UCSD-AML1 (cell line): Measurements from ENCODE around the gene NBEAL2.

Experiments
- DNase-seq: peaks from one replicate; lab custom pipeline; 2025; ENCODE audit not compliant: unreplicated experiment; lab: John Stamatoyannopoulos, UW

NBEAL2 gene

DNA sequence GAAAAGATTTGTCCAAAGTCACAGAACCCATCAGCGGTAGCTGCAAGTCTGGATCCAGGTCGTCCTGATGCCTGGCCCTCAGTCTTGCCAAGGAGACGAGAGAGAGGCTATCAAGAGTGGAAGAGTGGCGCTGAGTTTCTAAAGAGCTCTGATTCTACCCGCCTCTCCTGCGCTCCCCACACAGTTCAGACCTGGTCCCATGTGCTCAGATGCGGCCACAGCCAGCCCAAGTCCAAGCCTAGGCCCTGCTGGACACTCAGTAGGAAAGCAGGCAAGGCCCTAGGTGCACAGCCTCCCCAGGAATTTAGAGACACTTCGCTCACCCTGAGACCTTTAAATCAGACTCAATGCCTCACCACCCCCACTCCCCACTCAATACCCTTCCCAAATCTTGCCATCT lies 35.3 kb upstream of the NBEAL2 start:
- DNase-seq, result no peak

DNA sequence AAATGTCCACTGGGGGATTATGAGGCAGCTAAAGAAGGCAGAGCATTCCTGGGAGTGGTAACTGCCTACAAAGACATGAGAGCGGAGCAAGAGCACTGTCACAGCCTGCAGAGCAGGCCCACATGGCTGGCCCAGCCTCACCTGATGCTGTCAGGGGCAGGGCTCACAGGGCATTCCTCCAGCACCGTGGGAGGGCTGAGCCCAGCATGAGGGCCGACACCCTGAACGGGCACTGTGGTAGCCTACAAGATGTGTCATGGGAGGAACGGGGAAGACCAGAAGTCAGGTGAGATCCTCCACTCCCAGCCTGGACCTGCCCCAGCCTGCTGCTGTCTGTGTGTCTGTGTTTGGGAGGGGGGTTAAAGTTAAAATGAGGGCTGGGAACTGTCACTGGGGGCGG lies 33.0 kb upstream of the NBEAL2 start:
- DNase-seq, result no peak

DNA sequence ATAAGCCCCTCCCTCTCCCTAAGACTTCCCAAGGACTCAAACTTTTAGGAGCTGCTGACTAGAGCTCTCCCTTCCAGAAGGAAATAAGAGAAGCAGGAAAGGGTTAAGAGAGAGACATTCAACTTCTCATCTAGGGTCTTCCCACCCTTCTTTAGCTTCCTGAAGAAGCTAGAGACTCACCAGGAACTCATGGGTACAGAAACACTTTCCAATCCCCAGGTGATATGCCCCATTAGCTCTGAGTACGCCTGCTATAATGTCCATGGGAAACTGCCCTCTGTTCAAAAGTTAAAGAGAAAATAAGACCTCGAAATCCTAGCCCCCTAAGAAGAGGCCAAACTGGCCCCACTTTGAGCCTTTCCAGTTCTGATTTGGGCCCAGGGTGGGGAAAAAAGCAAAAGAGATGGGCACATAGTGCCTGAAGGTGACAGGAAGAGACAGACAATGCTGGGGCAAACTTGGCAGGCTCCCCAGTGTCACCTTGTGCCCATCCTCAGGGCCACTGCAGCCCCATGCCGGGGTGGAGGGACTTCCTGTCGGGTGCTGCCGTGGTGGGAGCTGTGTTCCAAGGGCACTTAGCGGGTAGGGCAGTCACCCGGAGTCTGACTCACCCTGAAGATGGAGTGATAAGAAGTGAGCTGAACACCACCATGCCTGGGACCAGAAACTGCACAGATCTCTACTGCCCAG lies 32.5 kb upstream of the NBEAL2 start:
- peak; percentile 44 for DNase-seq

DNA sequence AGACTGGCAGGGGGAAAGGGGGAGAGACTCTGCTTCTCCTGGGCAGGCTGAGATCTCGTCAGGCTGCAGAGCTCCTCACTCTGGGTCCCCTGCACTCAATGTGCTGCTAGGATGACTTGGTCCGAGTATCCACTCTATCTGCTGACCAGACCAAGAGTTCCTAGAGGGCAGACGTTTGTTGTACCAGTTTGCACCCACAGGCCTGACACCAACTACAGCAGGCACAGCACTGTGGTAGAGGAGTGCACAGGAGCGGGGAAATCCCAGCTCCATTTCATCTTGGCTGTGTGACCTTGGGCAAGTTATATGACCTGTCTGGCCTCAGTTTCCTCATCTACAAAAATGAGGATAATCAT lies 31.9 kb upstream of the NBEAL2 start:
- no peak for DNase-seq

DNA sequence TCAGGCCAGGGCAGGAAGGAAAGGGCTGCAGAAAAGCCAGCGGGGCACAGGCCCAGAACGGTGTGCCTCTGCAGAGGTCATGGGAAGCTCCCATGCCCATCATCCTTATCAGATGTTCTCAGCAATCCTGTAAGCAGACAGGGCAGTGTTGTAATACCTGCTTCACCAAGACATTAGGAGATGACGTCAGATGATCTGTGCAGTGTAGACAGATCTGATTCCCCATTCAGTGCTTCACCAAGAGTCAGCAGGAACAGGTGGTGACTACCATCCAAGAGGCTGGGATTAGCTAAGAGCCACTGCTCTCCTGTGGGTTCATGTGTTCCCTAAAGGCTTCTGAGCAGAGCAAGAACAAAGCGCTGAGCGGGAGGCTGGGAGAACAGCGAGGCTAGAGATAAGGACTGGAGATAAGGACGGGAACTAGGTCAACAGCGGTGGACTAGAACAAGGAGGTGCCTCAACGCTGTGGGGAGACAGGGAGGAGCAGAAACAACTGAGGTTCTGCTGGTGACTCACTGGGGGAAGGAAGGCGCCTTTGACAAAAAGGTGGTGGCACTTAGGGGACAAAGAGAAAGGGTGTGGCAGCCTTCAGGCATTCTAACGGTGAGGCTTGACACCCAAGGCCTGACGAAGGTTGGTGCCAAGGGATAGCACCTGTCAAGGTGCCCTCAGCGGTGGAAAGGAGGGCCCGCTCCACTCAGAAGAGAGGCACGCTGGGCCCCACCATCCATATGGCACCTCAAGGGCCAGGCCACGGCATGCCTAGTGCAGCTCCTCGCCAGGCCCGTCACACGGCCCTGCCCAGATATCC lies 31.3 kb upstream of the NBEAL2 start:
- no peak for DNase-seq

DNA sequence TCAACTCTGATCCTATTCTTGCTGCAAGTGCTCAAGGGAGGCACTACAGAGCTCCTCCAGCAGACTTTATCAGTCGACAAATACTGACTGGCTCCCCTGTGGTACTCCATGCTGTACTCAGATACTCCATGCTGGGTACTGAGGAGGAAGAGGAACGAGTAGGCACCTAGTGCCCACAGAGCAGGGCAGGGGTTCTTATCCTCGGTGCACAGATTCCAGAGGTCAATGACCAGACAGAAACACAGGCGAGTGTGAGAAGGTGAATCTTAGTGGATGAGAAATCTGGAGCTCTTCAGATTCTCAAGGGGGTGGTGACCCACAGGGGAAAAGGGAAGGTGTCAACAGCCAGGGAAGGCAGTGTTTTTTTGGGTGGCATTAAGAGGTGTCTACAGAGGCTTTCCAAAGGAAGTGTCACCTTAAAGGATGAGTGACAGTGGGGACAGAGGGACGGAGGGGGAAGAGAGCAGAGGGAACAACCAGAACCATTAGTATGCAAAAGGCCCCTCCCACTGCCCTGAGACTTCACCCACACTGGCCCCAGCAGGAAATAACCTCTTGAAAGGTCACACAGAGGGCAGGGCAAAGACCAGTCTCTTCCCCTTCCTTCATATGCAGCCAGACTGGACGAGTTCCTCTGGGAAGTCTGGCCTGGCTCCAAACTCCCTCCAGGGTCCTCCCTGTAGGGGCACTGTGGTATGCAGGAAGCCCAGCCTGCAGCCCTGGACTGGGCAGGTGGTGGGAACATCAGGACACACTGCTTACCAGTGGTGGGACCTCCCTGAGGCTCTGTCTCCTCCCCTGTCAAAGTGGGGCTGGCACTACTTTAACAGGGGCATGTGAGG lies 30.4 kb upstream of the NBEAL2 start:
- DNase-seq, result no peak

DNA sequence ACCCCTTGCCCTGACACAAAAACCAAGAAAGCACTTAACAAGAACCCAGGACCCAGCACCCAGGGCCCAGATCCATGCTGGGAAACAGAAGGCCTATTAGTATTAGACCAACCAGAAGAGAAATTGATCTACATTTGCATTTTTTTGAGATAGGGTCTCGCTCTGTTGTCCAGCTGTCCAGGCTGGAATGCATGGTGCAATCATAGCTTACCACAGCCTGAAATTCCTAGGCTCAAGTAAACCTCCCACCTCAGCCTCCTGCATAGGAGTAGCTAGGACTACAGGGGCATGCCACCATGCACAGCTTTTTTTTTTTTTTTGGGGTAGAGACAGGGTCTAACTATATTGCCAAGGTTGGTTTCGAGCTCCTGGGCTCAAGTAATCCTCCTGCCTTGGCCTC lies 29.3 kb upstream of the NBEAL2 start:
- no peak for DNase-seq

DNA sequence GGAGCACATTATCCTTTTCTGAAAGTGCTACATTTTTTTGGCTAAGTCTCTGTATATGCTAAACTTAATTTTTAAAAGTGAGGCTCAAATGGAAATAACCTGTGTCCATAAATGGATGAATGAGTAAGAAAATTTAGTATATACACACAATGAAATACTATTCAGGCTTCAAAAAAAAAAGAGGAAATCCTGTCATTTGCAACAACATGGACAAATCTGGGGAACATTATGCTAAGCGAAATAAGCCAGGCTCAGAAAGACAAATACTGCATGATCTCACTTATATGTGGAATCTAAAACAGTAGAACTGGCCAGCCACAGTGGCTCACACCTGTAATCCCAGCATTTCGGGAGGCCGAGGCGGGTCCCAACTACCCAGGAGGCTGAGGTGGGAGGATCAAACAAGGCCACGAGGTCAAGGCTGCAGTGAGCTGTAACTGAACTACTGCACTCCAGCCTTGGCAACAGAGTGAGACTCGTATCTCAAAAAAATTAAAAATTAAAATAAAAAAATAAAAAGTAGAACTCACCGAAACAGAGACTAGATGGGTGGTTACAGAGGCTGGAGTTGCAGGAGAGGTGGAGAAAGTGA lies 28.7 kb upstream of the NBEAL2 start:
- DNase-seq, result no peak

DNA sequence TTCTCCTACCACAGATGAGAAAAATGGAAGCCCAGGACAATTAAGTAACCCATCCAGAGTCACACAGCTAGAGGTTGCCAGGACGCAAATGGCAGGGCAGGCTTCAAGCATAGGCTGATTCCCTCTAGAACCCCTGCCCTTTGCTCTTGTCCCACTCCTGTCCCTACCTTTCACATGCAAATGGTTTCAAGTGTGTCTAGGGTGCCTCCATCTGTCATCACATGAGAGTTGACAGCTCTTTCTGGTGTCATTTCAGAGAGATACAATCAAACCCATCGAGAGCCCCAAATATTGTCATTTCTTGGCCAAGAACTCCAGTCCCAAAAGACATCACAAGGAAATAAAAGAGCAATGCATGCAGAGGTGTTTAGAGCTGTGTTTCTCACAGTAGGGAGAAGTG lies 26.7 kb upstream of the NBEAL2 start:
- DNase-seq, result no peak

DNA sequence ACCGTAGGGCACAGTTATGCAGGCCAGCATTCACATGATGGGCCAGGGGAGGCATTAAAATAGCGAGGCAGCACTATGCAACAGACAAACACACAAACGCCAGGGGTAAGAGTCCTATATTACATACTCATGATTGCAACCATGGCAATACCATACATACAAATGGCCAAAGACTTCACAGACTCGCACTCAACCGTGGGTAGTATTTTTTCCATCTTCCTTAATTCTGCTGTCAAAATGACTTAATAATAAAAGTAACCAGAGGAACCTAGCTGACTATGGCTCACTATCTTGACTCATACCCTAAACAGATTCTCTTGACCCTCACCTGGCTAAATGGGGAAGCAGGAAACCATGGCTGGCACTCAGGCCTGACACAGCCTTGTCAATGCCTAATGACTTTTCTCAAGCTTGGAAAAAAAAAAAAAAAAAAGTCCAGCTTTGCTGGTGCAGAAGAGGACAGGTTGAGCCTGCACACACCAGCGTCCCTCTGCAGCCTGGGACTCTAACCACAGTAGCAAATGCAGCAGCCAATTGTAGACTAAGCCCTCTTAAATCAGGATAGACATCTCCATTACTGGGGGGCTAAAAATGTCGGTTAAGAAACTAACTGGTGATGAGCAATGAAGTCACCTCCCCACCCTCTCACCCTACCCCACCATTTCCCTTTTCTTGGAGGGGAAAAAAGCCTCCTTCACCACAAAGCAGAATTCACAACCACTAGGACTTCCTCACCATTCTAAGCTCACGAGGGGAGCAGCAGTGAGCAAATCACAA lies 26.0 kb upstream of the NBEAL2 start:
- DNase-seq, result no peak

DNA sequence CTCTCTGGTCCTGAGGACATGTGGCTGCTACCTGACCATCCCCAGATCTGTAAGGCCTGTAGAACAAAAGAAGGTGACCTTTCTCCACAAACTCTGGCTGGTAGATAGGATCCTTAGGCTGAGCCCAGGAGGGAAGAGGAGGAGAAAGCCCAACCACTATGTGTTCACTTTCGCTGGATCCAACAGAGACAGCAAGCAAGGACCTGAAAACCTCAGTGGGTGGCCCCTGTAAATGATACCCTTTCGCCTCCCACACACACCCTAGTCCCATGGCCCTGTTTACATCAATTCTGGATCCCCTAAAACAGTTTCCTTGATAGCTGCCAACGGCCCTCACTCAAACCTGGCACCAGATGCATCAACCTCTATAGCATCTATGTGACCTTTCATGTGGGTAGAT lies 25.3 kb upstream of the NBEAL2 start:
- DNase-seq, result no peak

DNA sequence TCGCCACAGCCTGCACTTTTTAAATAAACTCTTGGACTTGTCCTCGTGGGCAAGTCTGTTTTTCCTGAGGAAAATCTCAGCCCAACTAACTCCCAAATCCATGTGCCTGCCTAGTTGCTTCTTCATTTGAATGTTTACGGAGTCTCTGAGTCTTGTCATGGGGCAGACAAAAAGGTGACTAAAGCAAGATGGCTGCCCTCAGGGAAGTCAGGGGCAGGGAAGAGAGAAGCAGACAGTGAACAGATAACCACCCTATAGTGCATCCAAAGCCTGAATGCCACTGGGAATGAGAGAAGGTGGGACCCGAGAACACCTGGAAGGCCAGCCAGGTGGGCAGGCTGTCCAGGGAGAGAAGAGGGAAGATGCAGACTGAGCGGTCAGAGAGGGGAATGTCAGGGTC lies 24.3 kb upstream of the NBEAL2 start:
- DNase-seq, result no peak

DNA sequence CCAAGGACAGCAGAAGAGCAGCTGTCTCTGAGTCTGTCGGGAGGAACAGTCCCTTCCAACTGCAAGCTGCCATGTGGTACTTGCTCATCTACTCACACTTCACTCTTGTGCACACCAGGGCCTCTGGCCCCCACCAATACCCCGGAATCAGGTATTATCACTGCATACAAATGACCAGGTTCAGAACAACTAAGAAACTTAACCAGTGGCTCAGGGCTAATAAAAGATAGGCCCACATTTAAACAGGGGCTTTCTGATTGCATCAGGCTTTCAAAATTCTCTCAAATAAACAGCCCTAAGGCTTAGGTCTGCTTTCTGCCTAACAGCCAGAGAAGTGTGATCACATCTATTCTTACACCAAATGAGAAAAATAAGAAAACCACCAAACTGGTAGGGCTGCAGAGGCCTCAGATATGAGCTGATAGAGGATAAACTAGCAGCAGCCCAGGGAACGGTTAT lies 23.6 kb upstream of the NBEAL2 start:
- DNase-seq, result no peak

DNA sequence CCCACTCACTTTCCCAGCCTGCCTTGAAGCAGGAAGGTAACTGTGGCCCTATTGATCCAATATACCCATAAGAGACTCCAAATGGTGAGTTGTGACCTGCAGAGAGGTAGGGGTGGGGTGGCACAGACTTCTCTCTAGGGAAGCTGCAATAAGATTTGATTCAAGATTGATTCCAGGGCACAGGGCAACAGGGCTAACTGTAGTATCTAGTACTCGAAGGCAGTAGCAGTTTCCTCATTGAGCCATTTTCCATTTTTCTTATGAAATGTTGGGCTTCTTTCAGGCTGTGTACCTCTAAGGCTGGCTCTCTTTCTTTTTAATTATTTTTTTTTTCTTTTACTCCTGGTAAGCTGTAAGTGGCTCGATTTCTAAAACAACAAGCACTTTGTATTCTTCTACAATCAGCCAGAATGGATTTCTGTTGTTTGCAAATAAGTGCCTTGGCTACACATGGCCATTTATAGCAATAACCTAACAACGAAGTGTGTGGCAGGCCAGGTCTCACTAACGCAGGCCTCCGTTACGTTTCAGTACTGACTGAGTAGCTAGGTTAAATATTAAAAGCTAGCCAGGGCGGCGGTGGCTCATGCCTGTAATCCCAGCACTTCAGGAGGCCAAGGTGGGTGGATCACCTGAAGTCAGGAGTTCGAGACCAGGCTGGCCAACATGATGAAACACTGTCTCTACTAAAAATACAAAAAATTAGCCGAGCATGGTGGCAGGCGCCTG lies 22.2 kb upstream of the NBEAL2 start:
- DNase-seq, result no peak

DNA sequence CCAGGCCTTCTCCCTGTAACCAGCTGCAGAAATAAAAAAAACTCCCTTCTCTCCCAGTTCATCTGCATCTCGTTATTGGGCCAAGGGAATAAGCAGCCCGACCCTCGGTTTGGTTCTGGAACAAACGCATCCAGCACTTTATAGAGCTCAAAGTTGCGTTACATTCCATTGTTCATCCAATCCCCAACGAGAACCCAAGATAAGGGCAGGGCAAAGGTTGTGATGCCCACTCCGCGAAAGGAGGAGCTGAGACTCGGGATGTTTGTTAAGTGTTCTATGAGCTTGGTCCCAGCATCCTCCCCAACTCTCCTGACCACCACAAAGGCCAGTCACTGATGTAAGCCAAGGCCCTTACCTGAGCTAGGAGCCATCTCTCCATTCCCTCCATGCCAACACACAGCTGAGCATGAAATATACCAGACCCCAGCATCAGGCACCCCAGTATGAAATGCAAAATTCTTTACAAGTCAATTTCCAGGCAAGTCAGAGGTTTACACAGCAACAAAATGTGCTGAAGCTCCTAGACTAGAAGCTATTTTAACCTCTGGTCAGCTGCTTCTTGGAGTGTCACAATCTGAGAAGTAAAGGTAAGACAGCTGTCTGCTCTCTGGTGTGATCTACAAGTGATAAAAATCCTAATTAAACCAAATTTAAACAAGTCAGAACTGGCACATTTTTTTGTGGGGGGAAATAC lies 20.9 kb upstream of the NBEAL2 start:
- no peak for DNase-seq

DNA sequence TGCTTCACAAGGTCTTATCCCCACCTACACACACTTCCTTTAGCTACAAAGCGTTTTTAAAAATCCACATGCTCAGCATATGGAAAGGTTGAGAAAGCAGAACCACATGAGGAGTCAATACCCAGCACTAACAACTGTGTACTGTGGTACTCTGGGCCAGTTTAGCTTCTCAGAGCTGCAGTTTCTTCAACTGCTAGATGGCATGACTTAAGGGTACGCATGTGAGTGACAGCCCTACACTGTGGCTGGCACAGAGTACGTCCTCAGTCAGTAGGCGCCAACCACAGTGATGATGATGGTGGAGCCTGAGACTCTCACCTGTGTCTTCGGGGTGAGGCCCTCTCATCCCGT lies 20.3 kb upstream of the NBEAL2 start:
- DNase-seq, result no peak

DNA sequence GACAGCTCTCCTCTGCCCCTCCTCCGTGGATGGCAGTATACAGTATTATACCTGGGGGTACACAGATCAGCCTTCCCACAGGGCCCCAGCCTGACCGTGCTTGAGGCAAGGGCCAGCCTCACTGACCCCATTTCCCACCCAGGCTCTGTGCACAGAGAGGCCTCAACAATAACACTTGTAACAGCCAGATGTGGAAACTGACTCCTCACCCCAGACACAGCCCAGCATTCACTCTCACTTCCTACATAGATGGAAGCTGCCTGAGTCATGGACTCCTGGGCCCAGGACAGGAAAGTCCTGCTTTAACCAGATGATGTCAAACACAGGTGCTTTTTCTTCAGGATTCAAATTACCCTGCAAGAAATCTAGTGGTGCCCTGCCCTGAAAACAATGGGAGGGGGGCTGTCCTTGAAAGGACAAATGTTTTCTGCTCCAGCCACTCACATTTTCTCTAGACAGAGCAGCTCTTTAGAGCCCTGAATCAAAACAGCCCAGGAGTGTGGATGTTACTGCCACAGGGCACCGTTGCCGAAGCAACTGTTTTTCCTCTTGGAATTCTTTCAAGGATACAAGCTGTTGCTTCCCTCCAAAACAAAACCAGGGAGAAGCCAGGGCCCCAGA lies 19.3 kb upstream of the NBEAL2 start:
- no peak for DNase-seq

DNA sequence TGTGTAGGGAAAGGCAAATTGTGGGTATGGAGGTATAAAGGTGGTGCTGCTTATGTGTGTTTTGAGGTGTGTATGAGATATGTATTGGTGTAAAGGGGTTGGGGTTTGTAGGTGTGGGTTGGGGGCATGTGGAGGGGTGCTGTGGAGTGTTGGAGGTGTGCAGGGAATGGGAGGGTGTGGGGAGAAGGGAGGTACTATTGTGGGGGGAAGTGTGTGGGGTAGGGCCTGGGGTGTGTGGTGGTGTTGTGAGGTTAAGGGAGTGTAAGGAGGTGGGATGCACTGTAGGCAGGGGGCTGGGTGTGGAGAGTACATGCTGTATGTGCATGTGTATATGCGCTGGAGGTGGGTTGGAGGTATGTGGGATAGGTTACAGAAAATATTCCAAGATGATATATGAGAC lies 18.6 kb upstream of the NBEAL2 start:
- DNase-seq, result no peak

DNA sequence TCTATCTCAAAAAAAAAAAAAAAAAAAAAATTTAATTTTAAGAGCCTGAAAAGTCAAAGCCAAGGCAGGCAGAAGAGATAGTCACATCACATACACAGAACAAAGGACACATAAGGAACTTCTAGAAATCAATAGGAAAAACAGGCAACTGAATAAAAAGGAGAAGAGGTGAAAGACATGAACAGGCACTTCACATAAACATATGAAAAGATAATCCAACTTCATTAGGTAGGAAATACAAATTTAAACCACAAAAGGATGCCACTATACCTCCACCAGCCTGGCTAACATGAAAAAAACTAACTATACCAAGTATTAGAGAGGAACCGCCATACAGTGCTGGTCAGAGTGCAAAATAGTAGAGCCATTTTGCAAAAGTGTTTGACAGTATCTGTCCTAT lies 17.0 kb upstream of the NBEAL2 start:
- no peak for DNase-seq
